MCF 10A (cell line): Measurements from ENCODE around the gene IL21R. TPM values are rescaled to one million over a fixed set of nuclear protein-coding genes. Genes with fewer than 3 reads are reported as not detected.
A peak's percentile ranks its signal among the peaks of the same experiment; 100 is the strongest.

Experiments
- BruUV-seq: library from RNA; stranded (reverse); fragments of 400-500 nt; replicated peaks from 2 replicates; lab custom pipeline; 2021; lab: Mats Ljungman, UMichigan
- CTCF ChIA-PET: fragments of 300-600 bp; sonication (Branson Sonifier 250); formaldehyde crosslinking; extraction: SDS; loops from one replicate; lab custom pipeline; 2021; ENCODE audit warnings: antibody characterized with exemption, inconsistent platforms; lab: Yijun Ruan, JAX
- POLR2A ChIA-PET: fragments of 300-600, 350-650 bp; sonication (Branson Sonifier 250); formaldehyde crosslinking; extraction: SDS; loops from one replicate; lab custom pipeline; 2020; ENCODE audit warnings: antibody characterized with exemption, inconsistent platforms; lab: Yijun Ruan, JAX
- DNase-seq: peaks from one replicate; pipeline ENCODE4 v3.0.0-alpha.2; 2018; ENCODE audit not compliant: unreplicated experiment
- H3K27ac Mint-ChIP-seq: one replicate; pipeline ENCODE4 v1.8.0; 2022; ENCODE audit warnings: mild to moderate bottlenecking, low read depth, mixed read lengths; ENCODE audit not compliant: unreplicated experiment
- H3K27me3 Mint-ChIP-seq: one replicate; pipeline ENCODE4 v1.8.0; 2022; ENCODE audit warnings: mixed read lengths; ENCODE audit not compliant: insufficient read depth, unreplicated experiment
- H3K36me3 Mint-ChIP-seq: one replicate; pipeline ENCODE4 v1.8.0; 2022; ENCODE audit warnings: mild to moderate bottlenecking, moderate library complexity, mixed read lengths; ENCODE audit not compliant: insufficient read depth, unreplicated experiment
- H3K4me1 Mint-ChIP-seq: one replicate; pipeline ENCODE4 v1.8.0; 2022; ENCODE audit warnings: mixed read lengths; ENCODE audit not compliant: insufficient read depth, unreplicated experiment
- H3K4me3 Mint-ChIP-seq: one replicate; pipeline ENCODE4 v1.8.0; 2022; ENCODE audit warnings: mild to moderate bottlenecking, moderate library complexity, mixed read lengths; ENCODE audit not compliant: unreplicated experiment
- H3K9me3 Mint-ChIP-seq: one replicate; pipeline ENCODE4 v1.8.0; 2022; ENCODE audit warnings: mixed read lengths; ENCODE audit not compliant: unreplicated experiment
- CTCF ChIP-seq: fragments of 200-600 bp; IDR thresholded peaks from one replicate; pipeline ENCODE4 v1.8.0; 2022; ENCODE audit warnings: antibody characterized with exemption, mild to moderate bottlenecking; ENCODE audit not compliant: unreplicated experiment
- intact Hi-C: fragments of 100-400 bp; cut with micrococcal nuclease; formaldehyde crosslinking; loops from 2 replicates; pipeline ENCODE4 v1.14.1; 2022
- total RNA-seq: library from RNA; stranded (reverse); gene quantifications from 2 replicates; pipeline ENCODE4 v1.2.3, GENCODE V29; 2022

The IL21R gene
- total RNA-seq, 1 experiment from 2014 or later, result 0.21 TPM

GRCh38 chr16:27468941-27469531, 67.1 kb downstream of the IL21R start:
- H3K27me3 Mint-ChIP-seq, result no peaks in the 10 kb centered on the region
- TF ChIP-seq CTCF, result no peak
- intact Hi-C loops, result no loop called here
- no TSS peak for BruUV-seq
- no peaks in the 10 kb centered on the region for H3K4me1 Mint-ChIP-seq
- H3K36me3 Mint-ChIP-seq, result peaks cover 89% of the 10 kb centered on the region
- POLR2A ChIA-PET, result no interaction called here
- no peak overlapping the region for H3K4me3 Mint-ChIP-seq
- H3K9me3 Mint-ChIP-seq, result no peaks in the 10 kb centered on the region
- peak overlapping the region; percentile 58 for H3K27ac Mint-ChIP-seq
- CTCF ChIA-PET, result interaction anchor here (0.6 kb wide), 1 partner anchor 41 kb away, joined by 3 read pairs; no protein-coding TSS in a partner anchor
- no peak for DNase-seq

GRCh38 chr16:27470567-27471431, 68.8 kb downstream of the IL21R start:
- no peaks in the 10 kb centered on the region for H3K4me1 Mint-ChIP-seq
- DNase-seq, result peak; percentile 8
- TF ChIP-seq CTCF, result no peak

GRCh38 chr16:27471661-27472060, 69.7 kb downstream of the IL21R start:
- ChIA-PET POLR2A (no interaction called here), CTCF (interaction anchor here (1.2 kb wide), 1 partner anchor 109 kb away, joined by 3 read pairs; no protein-coding TSS in a partner anchor)
- Mint-ChIP-seq H3K36me3 (peaks cover 92% of the 10 kb centered on the region), H3K4me3 (no peak overlapping the region), H3K27ac (no peak overlapping the region), H3K4me1 (no peaks in the 10 kb centered on the region), H3K9me3 (no peaks in the 10 kb centered on the region), H3K27me3 (no peaks in the 10 kb centered on the region)
- no peak for DNase-seq
- intact Hi-C loops, result no loop called here
- no peak for TF ChIP-seq CTCF
- no TSS peak for BruUV-seq

More at GRCh38 chr16:27470567-27471431, 68.8 kb downstream of the IL21R start:
- H3K36me3 Mint-ChIP-seq, result peaks cover 92% of the 10 kb centered on the region
- no TSS peak for BruUV-seq
- no peak overlapping the region for H3K4me3 Mint-ChIP-seq
- ChIA-PET POLR2A (no interaction called here), CTCF (interaction anchor here (0.6 to 1.2 kb wide), 3 partner anchors 14 to 576 kb away, joined by 3 to 5 read pairs (median 4); no protein-coding TSS in a partner anchor)
- no peaks in the 10 kb centered on the region for H3K27me3 Mint-ChIP-seq
- no peaks in the 10 kb centered on the region for H3K9me3 Mint-ChIP-seq
- no peak overlapping the region for H3K27ac Mint-ChIP-seq
- intact Hi-C loops, result no loop called here
